A549 (cell line): Measurements from ENCODE around the gene BMX.

Experiments used
- CEBPB ChIP-seq, 2 experiments: fragments of >200 bp in 1 of 2; sonication (Bioruptor Twin) in 1 of 2; formaldehyde crosslinking in 1 of 2; IDR thresholded peaks; 2 replicates each; pipeline ENCODE4 v1.6.1; 2012 to 2016
- RAD21 ChIP-seq, 2 experiments: fragments of >200 bp in 1 of 2; sonication (Bioruptor Twin) in 1 of 2; formaldehyde crosslinking in 1 of 2; IDR thresholded peaks in 1 of 2; conservative IDR thresholded peaks in 1 of 2; 2 replicates in 1 of 2; 3 replicates in 1 of 2; pipeline ENCODE4 v1.6.1; 2012 to 2018; ENCODE audit warnings: inconsistent platforms in 1 of 2
- SREBF2 ChIP-seq: fragments of 450-650 bp; IDR thresholded peaks from 2 replicates; pipeline ENCODE4 v1.6.1; 2014; ENCODE audit warnings: mild to moderate bottlenecking, moderate library complexity
- TF ChIP-seq, protein P1 (sequence below): fragments of >200 bp; sonication (Bioruptor Twin); formaldehyde crosslinking; IDR thresholded peaks from 3 replicates; pipeline ENCODE4 v1.5.1; 2016
- TF ChIP-seq, protein P2 (sequence below): IDR thresholded peaks from 2 replicates; pipeline ENCODE4 v1.6.1; 2012
- TF ChIP-seq, protein P3 (sequence below): IDR thresholded peaks from 2 replicates; pipeline ENCODE4 v1.6.1; 2012

DNA sequence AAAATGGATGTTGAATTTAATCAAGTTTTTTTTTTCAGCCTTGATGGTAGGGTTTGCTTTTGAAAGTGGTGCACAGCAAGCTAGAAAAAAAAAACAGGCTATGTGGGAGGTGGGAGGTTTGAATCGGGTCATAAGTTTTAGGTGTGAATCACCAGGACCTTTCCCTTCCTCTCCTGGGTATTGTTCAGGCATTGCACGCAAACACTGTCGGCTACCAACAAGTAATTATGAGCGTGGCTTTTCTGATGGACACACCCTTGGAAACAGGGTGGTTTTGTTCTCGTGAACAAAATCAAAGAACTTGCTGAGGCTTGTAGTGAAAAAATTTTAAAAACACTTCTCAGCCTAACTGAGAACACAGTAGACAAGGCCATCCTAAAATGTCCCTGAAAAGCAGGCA is 25.6 kb upstream of the BMX start:
- TF ChIP-seq RAD21 (conservative IDR thresholded peaks at IDR 0.05 in 1 of 2, IDR thresholded peaks at IDR 0.05 in 1 of 2): no peak
- no peak for TF ChIP-seq SREBF2
- TF ChIP-seq, protein P1, sequence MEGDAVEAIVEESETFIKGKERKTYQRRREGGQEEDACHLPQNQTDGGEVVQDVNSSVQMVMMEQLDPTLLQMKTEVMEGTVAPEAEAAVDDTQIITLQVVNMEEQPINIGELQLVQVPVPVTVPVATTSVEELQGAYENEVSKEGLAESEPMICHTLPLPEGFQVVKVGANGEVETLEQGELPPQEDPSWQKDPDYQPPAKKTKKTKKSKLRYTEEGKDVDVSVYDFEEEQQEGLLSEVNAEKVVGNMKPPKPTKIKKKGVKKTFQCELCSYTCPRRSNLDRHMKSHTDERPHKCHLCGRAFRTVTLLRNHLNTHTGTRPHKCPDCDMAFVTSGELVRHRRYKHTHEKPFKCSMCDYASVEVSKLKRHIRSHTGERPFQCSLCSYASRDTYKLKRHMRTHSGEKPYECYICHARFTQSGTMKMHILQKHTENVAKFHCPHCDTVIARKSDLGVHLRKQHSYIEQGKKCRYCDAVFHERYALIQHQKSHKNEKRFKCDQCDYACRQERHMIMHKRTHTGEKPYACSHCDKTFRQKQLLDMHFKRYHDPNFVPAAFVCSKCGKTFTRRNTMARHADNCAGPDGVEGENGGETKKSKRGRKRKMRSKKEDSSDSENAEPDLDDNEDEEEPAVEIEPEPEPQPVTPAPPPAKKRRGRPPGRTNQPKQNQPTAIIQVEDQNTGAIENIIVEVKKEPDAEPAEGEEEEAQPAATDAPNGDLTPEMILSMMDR: no peak
- TF ChIP-seq, protein P2, sequence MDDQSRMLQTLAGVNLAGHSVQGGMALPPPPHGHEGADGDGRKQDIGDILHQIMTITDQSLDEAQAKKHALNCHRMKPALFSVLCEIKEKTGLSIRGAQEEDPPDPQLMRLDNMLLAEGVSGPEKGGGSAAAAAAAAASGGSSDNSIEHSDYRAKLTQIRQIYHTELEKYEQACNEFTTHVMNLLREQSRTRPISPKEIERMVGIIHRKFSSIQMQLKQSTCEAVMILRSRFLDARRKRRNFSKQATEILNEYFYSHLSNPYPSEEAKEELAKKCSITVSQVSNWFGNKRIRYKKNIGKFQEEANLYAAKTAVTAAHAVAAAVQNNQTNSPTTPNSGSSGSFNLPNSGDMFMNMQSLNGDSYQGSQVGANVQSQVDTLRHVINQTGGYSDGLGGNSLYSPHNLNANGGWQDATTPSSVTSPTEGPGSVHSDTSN: no peak
- TF ChIP-seq, protein P3, sequence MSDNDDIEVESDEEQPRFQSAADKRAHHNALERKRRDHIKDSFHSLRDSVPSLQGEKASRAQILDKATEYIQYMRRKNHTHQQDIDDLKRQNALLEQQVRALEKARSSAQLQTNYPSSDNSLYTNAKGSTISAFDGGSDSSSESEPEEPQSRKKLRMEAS: no peak
- no peak for TF ChIP-seq CEBPB (IDR thresholded peaks at IDR 0.05)
